ENCODE measurements around the gene CEACAM7.

The CEACAM7 gene

DNA sequence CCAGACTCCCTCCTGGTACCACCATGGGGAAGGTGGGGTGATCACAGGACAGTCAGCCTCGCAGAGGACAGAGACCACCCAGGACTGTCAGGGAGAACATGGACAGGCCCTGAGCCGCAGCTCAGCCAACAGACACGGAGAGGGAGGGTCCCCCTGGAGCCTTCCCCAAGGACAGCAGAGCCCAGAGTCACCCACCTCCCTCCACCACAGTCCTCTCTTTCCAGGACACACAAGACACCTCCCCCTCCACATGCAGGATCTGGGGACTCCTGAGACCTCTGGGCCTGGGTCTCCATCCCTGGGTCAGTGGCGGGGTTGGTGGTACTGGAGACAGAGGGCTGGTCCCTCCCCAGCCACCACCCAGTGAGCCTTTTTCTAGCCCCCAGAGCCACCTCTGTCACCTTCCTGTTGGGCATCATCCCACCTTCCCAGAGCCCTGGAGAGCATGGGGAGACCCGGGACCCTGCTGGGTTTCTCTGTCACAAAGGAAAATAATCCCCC lies 19.9 kb upstream of the CEACAM7 start:
- Histone ChIP-seq H3K27ac (no peak overlapping the region), H3K27me3 (peaks cover 35% of the 10 kb centered on the region), H3K36me3 (no peaks in the 10 kb centered on the region), H3K4me3 (ENCODE audit: low read depth in 1 of 2, low read length in 1 of 2) (no peak overlapping the region), H3K4me1 (ENCODE audit: control insufficient read depth in 1 of 2, insufficient read depth in 1 of 2, low read depth in 1 of 2, low read length in 1 of 2) (peaks cover 6 to 7% of the 10 kb centered on the region in 2 experiments), H3K9me3 (no peaks in the 10 kb centered on the region)
- TF ChIP-seq, protein P1, sequence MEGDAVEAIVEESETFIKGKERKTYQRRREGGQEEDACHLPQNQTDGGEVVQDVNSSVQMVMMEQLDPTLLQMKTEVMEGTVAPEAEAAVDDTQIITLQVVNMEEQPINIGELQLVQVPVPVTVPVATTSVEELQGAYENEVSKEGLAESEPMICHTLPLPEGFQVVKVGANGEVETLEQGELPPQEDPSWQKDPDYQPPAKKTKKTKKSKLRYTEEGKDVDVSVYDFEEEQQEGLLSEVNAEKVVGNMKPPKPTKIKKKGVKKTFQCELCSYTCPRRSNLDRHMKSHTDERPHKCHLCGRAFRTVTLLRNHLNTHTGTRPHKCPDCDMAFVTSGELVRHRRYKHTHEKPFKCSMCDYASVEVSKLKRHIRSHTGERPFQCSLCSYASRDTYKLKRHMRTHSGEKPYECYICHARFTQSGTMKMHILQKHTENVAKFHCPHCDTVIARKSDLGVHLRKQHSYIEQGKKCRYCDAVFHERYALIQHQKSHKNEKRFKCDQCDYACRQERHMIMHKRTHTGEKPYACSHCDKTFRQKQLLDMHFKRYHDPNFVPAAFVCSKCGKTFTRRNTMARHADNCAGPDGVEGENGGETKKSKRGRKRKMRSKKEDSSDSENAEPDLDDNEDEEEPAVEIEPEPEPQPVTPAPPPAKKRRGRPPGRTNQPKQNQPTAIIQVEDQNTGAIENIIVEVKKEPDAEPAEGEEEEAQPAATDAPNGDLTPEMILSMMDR (IDR thresholded peaks at IDR 0.05) = no peak

DNA sequence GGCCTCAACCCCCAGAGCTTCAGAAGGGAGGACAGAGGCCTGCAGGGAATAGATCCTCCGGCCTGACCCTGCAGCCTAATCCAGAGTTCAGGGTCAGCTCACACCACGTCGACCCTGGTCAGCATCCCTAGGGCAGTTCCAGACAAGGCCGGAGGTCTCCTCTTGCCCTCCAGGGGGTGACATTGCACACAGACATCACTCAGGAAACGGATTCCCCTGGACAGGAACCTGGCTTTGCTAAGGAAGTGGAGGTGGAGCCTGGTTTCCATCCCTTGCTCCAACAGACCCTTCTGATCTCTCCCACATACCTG lies 19.4 kb upstream of the CEACAM7 start:
- no peak overlapping the region for H3K4me3 ChIP-seq (ENCODE audit: low read depth in 1 of 2, low read length in 1 of 2)
- H3K27ac ChIP-seq = no peak overlapping the region
- TF ChIP-seq, protein P1 (IDR thresholded peaks at IDR 0.05) = no peak
- peaks cover 6 to 7% of the 10 kb centered on the region in 2 experiments for H3K4me1 ChIP-seq (ENCODE audit: control insufficient read depth in 1 of 2, insufficient read depth in 1 of 2, low read depth in 1 of 2, low read length in 1 of 2)
- H3K27me3 ChIP-seq = peaks cover 35% of the 10 kb centered on the region
- H3K36me3 ChIP-seq = no peaks in the 10 kb centered on the region
- H3K9me3 ChIP-seq = no peaks in the 10 kb centered on the region

DNA sequence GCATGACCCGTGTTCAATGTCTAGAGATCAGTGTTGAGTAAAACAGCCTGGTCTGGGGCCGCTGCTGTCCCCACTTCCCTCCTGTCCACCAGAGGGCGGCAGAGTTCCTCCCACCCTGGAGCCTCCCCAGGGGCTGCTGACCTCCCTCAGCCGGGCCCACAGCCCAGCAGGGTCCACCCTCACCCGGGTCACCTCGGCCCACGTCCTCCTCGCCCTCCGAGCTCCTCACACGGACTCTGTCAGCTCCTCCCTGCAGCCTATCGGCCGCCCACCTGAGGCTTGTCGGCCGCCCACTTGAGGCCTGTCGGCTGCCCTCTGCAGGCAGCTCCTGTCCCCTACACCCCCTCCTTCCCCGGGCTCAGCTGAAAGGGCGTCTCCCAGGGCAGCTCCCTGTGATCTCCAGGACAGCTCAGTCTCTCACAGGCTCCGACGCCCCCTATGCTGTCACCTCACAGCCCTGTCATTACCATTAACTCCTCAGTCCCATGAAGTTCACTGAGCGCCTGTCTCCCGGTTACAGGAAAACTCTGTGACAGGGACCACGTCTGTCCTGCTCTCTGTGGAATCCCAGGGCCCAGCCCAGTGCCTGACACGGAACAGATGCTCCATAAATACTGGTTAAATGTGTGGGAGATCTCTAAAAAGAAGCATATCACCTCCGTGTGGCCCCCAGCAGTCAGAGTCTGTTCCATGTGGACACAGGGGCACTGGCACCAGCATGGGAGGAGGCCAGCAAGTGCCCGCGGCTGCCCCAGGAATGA lies 18.9 kb upstream of the CEACAM7 start:
- Histone ChIP-seq H3K27ac (peak overlapping the region; percentile 54), H3K36me3 (no peaks in the 10 kb centered on the region), H3K4me3 (ENCODE audit: low read depth in 1 of 2, low read length in 1 of 2) (peak overlapping the region; percentile 63 to 78), H3K4me1 (ENCODE audit: control insufficient read depth in 1 of 2, insufficient read depth in 1 of 2, low read depth in 1 of 2, low read length in 1 of 2) (peaks cover 6 to 7% of the 10 kb centered on the region in 2 experiments), H3K27me3 (peaks cover 31% of the 10 kb centered on the region), H3K9me3 (no peaks in the 10 kb centered on the region)
- TF ChIP-seq, protein P1 (IDR thresholded peaks at IDR 0.05) = peak; percentile 97

DNA sequence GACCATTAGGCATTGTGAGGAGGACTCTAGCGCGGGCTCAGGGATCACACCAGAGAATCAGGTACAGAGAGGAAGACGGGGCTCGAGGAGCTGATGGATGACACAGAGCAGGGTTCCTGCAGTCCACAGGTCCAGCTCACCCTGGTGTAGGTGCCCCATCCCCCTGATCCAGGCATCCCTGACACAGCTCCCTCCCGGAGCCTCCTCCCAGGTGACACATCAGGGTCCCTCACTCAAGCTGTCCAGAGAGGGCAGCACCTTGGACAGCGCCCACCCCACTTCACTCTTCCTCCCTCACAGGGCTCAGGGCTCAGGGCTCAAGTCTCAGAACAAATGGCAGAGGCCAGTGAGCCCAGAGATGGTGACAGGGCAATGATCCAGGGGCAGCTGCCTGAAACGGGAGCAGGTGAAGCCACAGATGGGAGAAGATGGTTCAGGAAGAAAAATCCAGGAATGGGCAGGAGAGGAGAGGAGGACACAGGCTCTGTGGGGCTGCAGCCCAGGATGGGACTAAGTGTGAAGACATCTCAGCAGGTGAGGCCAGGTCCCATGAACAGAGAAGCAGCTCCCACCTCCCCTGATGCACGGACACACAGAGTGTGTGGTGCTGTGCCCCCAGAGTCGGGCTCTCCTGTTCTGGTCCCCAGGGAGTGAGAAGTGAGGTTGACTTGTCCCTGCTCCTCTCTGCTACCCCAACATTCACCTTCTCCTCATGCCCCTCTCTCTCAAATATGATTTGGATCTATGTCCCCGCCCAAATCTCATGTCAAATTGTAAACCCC lies 17.5 kb upstream of the CEACAM7 start:
- Histone ChIP-seq H3K36me3 (no peaks in the 10 kb centered on the region), H3K9me3 (no peaks in the 10 kb centered on the region), H3K27me3 (peaks cover 28% of the 10 kb centered on the region), H3K27ac (no peak overlapping the region), H3K4me1 (ENCODE audit: control insufficient read depth in 1 of 2, insufficient read depth in 1 of 2, low read depth in 1 of 2, low read length in 1 of 2) (peaks cover 6 to 7% of the 10 kb centered on the region in 2 experiments), H3K4me3 (ENCODE audit: low read depth in 1 of 2, low read length in 1 of 2) (no peak overlapping the region)
- TF ChIP-seq, protein P1 (IDR thresholded peaks at IDR 0.05) = no peak

DNA sequence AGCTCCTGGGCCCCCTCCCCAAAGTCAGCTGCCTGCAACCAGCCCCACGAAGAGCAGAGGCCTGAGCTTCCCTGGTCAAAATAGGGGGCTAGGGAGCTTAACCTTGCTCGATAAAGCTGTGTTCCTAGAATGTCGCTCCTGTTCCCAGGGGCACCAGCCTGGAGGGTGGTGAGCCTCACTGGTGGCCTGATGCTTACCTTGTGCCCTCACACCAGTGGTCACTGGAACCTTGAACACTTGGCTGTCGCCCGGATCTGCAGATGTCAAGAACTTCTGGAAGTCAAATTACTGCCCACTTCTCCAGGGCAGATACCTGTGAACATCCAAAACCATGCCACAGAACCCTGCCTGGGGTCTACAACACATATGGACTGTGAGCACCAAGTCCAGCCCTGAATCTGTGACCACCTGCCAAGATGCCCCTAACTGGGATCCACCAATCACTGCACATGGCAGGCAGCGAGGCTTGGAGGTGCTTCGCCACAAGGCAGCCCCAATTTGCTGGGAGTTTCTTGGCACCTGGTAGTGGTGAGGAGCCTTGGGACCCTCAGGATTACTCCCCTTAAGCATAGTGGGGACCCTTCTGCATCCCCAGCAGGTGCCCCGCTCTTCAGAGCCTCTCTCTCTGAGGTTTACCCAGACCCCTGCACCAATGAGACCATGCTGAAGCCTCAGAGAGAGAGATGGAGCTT lies 15.7 kb upstream of the CEACAM7 start:
- no peaks in the 10 kb centered on the region for H3K36me3 ChIP-seq
- peaks cover 11 to 13% of the 10 kb centered on the region in 2 experiments for H3K4me1 ChIP-seq (ENCODE audit: control insufficient read depth in 1 of 2, insufficient read depth in 1 of 2, low read depth in 1 of 2, low read length in 1 of 2)
- H3K27me3 ChIP-seq = peaks cover 28% of the 10 kb centered on the region
- H3K4me3 ChIP-seq (ENCODE audit: low read depth in 1 of 2, low read length in 1 of 2) = no peak overlapping the region
- no peak overlapping the region for H3K27ac ChIP-seq
- TF ChIP-seq, protein P1 (IDR thresholded peaks at IDR 0.05) = no peak
- no peaks in the 10 kb centered on the region for H3K9me3 ChIP-seq

All from neutrophil (primary cell).